T-helper 2 cell treated with Interferon-gamma antibody and Interleukin-4, amounts not matched to agents 5 μg/mL and 100 μg/mL, for 36 hours (primary cell): ENCODE measurements around the gene BANP.

ENCODE experiments used
- DNase-seq: peaks from one replicate; pipeline ENCODE4 v3.0.0; 2021; ENCODE audit warnings: low spot score
- H3K27ac Mint-ChIP-seq: one replicate; pipeline ENCODE4 v1.8.0; 2021; ENCODE audit warnings: mild to moderate bottlenecking, mixed read lengths
- H3K27me3 Mint-ChIP-seq: one replicate; pipeline ENCODE4 v1.8.0; 2021; ENCODE audit warnings: low read depth, mixed read lengths
- H3K36me3 Mint-ChIP-seq: one replicate; pipeline ENCODE4 v1.8.0; 2021; ENCODE audit warnings: low read depth, mixed read lengths
- H3K4me1 Mint-ChIP-seq: one replicate; pipeline ENCODE4 v1.8.0; 2021; ENCODE audit warnings: low read depth, mixed read lengths
- H3K4me3 Mint-ChIP-seq: one replicate; pipeline ENCODE4 v1.8.0; 2022; ENCODE audit warnings: mild to moderate bottlenecking, moderate library complexity, mixed read lengths
- H3K9me3 Mint-ChIP-seq: one replicate; pipeline ENCODE4 v1.8.0; 2021; ENCODE audit warnings: mixed read lengths

BANP gene

DNA sequence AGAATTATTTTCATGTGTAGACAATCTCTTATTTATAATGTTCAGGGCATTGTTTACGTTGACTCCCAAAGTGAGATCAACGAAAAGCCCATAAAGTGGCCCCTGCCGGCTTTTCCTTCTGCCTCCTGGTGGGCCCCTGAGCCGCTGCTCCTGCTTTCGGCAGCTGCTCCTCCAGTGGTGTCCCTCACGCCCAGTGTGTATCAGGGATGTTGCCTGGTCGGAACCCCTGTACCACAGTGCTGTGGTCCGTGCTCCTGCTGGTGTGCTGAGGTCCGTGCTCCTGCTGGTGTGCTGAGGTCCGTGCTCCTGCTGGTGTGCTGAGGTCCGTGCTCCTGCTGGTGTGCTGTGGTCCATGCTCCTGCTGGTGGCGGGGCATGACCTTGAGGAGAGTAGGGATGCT is 107.6 kb downstream of the BANP start:
- Mint-ChIP-seq H3K4me1 (no peaks in the 10 kb centered on the region), H3K9me3 (no peaks in the 10 kb centered on the region), H3K27ac (no peak overlapping the region), H3K27me3 (no peaks in the 10 kb centered on the region), H3K4me3 (no peak overlapping the region), H3K36me3 (peaks cover 4% of the 10 kb centered on the region)
- DNase-seq = no peak

DNA sequence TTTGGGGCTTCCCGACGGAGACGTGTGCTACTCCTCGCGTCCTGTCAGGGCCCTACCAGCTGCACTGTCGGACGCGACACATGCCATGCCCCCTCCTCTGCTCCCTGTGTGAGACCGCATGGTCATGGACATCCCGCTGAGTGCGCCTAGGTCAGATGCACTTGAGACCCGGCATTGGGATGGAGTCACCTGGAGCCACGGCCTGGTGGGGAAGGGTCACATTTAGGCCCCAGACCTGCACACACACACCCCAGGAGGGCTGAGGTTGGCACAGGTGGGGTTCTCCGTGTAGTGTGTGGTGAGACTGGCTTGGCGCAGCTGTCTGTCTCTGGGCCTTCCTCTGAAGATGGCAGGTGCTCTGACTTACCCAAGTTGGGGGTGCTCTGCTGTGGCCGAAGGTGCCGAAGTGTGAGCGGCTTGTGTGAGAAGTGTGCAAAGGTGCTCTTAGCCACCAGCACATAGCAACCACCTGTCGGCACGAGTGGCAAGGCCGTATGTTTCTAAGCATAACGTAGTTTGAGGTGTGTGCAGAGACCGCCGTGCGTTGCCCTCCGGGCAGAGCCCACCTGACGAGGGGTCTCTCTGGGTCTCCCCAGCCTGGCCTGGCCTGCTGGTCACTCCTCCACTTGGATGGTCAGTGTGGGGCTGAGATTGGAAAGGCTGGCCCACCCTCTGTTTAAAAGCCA is 108.6 kb downstream of the BANP start:
- Mint-ChIP-seq H3K9me3 (no peaks in the 10 kb centered on the region), H3K4me3 (no peak overlapping the region), H3K4me1 (no peaks in the 10 kb centered on the region), H3K36me3 (peaks cover 4% of the 10 kb centered on the region), H3K27ac (no peak overlapping the region), H3K27me3 (no peaks in the 10 kb centered on the region)
- no peak for DNase-seq

DNA sequence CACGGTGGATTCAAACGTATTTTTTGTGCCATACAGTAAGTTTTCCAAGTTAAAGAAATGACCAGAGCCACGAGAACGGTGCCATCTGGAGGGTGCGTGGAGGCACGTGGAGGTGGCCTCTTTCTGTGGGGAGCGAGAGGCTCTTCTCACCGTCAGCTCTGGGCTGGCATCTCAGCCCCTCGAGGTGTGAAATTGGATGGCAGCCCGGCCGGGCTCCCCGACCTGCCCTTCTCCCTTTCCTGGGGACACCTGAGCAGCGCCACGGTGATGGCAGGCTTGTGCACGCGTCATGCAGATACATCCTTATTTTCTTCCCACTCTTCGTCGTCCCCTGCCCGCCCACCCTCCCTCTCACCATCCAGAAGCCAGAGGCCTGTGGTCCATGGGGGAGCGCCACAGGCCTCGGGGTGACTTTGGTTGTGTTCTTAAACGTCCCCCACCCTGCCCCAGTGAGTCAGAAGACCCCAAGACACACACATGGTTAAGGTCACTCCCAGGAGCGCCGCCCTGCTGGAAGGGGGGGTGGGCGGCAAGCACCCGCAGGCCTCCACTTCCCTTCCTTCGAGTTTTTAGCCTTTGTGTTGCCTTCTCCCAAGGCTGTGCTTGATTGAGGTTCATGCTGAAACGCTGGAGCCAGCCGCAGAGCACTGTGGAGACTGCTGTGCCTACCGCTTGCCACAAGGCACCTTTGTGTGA is 109.4 kb downstream of the BANP start:
- Mint-ChIP-seq H3K4me1 (no peaks in the 10 kb centered on the region), H3K27ac (no peak overlapping the region), H3K4me3 (no peak overlapping the region), H3K9me3 (no peaks in the 10 kb centered on the region), H3K36me3 (peaks cover 4% of the 10 kb centered on the region), H3K27me3 (no peaks in the 10 kb centered on the region)
- no peak for DNase-seq

DNA sequence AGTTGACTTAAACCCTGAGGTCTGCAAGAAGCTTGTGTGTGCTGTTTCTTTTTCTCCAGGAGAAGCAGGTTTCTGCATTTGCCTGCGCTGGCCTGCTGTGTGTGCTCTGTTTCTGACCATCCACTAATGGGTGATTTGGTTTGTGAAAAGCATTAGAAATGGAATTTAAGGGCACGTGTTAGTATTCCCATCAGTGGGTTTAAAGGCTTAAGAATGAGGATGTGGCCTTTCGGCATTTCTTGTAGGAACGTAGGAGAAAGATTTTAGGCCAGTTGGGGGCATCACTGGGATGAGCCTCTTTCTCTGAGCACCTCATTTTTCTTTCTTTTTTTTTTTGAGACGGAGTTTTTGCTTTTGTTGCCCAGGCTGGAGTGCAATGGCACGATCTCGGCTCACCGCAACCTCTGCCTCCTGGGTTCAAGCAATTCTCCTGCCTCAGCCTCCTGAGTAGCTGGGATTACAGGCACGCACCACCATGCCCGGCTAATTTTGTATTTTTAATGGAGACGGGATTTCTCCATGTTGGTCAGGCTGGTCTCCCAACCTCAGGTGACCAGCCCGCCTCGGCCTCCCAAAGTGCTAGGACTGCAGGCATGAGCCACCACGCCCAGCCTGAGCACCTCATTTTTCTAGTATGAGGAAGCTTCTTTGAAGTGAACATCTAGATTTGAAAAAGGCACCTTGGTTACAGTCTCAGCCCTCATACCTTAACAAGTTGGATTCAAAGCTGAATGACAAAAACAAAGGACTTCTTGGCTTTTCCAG is 110.3 kb downstream of the BANP start:
- Mint-ChIP-seq H3K27ac (no peak overlapping the region), H3K9me3 (no peaks in the 10 kb centered on the region), H3K4me1 (no peaks in the 10 kb centered on the region), H3K36me3 (peaks cover 4% of the 10 kb centered on the region), H3K4me3 (no peak overlapping the region), H3K27me3 (no peaks in the 10 kb centered on the region)
- no peak for DNase-seq

DNA sequence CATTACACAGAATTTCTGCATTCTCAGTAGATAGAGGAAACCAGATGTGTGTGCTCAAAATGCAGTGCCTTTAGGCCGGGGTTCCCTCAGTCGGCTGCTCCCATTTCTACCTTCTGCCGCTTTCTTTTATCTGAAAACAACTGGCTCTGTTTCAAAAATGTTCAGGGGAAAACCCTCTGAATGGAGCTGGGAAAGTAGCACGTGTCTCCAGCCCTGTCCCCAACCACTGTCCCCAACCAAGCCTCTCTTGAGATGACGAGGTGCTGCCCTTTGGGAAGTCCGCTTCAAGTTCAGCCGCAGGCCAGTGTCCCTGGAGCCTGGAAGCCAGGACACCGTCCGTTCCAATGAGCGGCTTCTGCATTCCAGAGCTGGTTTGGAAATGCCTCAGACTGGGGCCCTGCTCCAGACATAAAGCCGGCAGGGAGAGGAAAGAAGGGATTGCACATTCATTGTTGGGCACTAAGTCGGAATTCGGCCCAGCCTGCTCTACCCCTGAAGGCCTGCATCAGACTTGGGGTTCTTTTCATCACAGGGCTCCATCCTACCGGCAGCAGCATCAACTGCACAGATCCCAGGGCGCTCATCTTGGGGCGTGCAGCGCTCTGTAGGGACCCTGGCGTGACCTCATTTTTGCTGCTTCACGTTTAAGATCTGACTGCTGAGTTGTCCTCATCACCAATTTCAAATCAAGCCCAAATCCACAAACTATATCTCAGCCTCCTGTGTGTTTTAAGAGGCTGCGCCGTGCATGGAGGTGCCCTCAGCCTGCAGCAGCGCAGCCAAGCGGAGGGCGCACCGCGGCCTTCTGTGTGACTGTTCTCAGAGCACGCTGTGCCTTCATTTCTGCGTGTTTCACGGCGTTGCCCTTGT is 111.3 kb downstream of the BANP start:
- Mint-ChIP-seq H3K27ac (no peak overlapping the region), H3K4me3 (no peak overlapping the region), H3K27me3 (no peaks in the 10 kb centered on the region), H3K9me3 (no peaks in the 10 kb centered on the region), H3K4me1 (no peaks in the 10 kb centered on the region), H3K36me3 (peaks cover 4% of the 10 kb centered on the region)
- DNase-seq = no peak

DNA sequence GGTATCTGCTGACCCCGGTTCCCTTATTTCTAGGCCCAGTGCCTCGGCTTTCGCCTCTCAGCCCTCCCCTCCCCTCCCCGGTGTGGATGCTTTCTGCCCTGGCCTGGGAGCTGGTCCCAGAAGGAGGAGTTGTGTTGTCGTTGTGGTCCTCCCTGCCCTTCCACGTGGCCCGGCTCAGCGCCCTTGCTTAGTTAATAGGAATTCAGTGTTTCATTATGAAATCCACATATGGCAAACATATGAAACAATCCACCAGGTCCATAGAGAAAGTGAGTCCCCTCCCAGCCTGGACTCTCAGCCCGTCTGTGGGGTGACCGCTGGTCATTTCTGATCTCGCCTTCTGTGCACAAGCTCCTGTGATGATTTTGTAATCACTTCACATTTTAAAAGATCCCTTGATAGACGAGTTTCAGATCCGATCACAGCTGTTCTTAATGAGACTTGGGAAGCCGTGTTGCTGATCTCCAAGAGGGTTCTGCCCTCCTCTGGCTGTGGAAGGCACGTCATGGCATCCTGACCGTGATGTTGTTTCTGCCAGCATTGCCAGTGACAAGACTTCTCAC is 112.1 kb downstream of the BANP start:
- H3K4me1 Mint-ChIP-seq = no peaks in the 10 kb centered on the region
- H3K9me3 Mint-ChIP-seq = no peaks in the 10 kb centered on the region
- no peaks in the 10 kb centered on the region for H3K27me3 Mint-ChIP-seq
- H3K4me3 Mint-ChIP-seq = no peak overlapping the region
- peaks cover 4% of the 10 kb centered on the region for H3K36me3 Mint-ChIP-seq
- no peak overlapping the region for H3K27ac Mint-ChIP-seq
- no peak for DNase-seq

DNA sequence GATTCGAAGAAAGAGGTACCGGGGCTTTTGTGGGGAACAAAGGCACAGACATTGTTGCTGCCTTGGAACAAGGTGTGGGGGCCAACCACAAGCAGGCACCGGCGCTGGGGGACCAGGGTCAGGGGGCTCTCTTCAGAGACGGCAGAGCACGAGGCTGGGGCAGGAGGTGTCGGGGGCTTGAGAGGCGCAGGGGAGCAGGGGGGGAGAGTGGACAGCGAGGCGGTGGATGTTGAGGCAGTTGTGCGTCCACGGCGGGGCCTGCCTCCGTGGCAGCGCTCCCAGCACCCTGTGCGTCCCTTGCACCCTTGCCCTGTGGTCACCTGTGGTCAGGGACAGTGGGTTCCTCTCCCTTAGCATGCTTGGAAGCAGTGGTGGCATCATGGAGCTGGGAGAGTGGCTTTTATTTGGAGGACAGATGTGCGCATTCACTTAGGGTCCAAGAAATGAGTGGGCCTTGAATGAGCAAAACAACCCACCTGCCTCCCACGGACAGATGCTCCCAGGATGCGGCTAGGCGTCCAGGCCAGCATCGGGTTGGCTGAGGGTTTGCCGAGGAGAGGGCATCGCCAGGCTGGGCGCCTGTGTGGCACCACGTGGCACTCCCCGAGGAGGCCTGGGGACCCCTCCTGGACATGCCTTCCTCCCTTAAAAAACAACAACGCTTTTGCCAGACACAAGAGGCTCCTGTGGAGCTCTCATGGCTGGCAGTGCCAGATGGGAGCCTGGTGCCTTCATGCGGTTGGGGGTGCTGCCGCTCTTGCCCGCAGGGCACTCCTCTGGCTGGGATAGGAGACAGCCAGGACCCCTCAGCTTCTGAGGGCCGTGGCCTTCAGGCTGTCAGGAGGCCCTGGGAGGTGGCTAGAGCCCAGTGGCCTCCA is 113.0 kb downstream of the BANP start:
- no peak for DNase-seq
- Mint-ChIP-seq H3K36me3 (peaks cover 4% of the 10 kb centered on the region), H3K4me1 (no peaks in the 10 kb centered on the region), H3K4me3 (no peak overlapping the region), H3K9me3 (no peaks in the 10 kb centered on the region), H3K27ac (no peak overlapping the region), H3K27me3 (no peaks in the 10 kb centered on the region)

DNA sequence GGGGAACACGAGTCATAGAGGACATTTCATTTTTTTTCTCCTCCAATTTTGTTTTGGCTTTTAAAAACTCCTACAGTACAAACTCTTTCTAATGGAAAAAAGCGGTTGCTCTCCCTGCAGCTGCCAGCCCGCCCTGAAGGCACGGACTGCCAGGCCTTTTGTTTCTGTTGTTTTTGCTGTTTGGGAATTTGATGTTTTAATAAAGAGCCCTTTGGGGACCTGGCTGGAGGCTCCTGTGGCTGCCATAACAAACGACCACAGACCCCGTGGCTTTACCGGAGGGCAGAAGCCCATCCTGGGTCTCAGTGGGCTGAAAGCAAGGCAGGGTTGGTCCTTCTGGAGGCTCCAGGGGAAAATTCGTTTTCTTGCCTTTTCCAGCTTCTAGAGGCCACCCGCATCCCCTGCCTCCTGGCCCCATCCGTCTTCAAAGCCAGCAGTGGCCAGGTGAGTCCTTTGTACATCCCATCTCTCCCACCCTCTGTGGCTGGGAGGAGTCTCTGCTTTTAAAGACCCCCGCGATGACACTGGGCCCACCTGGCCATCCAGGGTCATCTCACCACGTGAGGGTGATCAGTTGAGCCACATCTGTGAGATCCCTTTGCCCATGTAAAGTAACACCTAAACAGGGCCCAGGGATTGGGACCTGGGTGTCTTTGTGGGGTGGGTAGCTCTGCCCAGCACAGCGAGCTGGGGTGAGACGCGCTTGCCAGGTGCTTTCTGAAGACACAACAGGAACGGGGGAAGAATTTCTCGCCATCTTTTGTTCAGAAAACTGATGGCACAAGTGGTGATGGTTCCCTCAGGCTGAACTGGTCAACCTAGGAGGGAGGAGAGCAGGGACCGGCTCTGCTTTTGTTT is 113.9 kb downstream of the BANP start:
- no peak overlapping the region for H3K4me3 Mint-ChIP-seq
- no peak for DNase-seq
- no peaks in the 10 kb centered on the region for H3K27me3 Mint-ChIP-seq
- H3K27ac Mint-ChIP-seq = no peak overlapping the region
- H3K4me1 Mint-ChIP-seq = no peaks in the 10 kb centered on the region
- peaks cover 11% of the 10 kb centered on the region for H3K36me3 Mint-ChIP-seq
- H3K9me3 Mint-ChIP-seq = no peaks in the 10 kb centered on the region

DNA sequence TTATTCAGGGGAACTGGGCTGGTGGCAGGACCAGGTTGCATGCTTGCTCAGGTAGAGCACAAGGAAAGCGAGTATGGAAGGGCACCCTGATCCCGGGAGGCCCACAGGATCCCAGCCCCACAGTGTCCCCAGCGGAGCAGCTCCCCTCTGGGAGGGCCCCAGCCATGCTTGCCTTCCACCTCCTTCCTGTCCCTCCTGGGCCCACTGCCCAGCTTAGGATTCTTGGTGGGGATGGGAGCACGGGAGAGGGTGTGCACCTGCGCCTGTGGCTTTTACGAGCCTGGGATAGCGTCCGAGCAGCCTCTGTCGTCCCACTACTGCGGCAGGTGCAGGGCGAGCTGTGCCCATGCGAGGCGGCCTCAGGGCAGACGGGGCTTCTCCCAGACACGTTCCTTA is 114.5 kb downstream of the BANP start:
- Mint-ChIP-seq H3K27me3 (no peaks in the 10 kb centered on the region), H3K36me3 (peaks cover 7% of the 10 kb centered on the region), H3K27ac (no peak overlapping the region), H3K4me3 (no peak overlapping the region), H3K4me1 (no peaks in the 10 kb centered on the region), H3K9me3 (no peaks in the 10 kb centered on the region)
- no peak for DNase-seq

DNA sequence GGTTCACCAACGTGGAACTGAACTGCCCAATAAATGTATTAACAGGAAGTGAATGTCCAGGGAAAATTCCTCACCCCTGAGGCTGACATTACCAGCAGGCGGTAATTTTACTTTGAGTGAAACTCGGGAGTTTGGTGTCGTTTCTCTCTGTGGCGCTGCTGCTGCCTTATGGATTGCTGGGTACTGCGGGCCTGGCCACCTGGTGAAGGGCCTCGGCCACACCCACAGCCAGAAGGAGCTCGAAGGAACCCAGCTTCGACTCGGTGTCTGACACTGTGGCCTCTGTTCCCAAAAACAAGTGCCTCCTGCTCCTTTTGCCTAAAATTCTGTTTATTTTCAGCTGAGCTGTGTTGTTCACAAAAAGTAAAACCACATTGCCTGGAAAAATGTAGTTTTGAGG is 115.0 kb downstream of the BANP start:
- Mint-ChIP-seq H3K36me3 (peaks cover 7% of the 10 kb centered on the region), H3K4me3 (no peak overlapping the region), H3K27ac (no peak overlapping the region), H3K9me3 (no peaks in the 10 kb centered on the region), H3K4me1 (no peaks in the 10 kb centered on the region), H3K27me3 (no peaks in the 10 kb centered on the region)
- DNase-seq = no peak

DNA sequence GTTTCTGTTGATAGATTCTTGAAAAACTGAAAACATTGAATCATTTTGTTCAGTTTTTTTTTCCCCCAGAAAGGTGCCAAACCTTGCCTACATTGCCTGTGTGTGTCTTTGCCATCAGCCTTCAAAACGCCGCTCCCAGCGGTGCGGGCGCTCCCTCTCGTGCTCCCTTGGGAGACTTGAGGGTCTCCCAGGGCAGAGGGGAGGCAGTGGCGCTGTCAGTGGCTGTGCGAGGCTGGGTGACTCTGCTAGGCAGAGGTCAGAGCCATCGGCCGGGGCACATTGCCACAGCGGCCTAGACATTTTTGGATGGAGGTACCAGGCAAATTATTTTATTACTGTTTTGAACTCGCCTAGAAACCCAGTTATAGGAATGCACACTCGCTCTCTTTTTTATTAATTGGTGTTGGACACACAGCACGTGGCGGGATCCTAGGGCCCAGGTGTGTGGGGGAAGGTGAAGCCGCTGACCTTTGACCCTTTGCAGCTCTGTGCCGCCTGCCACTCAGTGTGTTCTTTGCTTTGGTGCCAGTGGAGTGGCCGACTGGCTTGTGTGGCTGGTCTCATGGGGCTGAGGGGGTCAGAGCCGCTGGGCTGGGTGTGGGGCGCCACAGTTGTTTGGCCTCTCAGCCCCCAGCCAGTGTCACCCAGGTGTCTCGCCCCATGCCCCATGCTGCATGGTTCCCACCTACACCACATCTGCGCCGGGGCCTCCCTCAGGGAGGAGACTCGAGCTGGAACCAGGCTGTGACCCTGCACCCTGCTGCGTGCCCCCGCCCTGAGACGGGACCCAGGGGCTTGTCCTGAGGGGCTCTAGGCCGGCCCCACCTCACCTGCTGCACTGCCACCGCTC is 115.7 kb downstream of the BANP start:
- no peaks in the 10 kb centered on the region for H3K9me3 Mint-ChIP-seq
- H3K4me3 Mint-ChIP-seq = no peak overlapping the region
- H3K27ac Mint-ChIP-seq = no peak overlapping the region
- peaks cover 7% of the 10 kb centered on the region for H3K36me3 Mint-ChIP-seq
- H3K27me3 Mint-ChIP-seq = no peaks in the 10 kb centered on the region
- no peak for DNase-seq
- no peaks in the 10 kb centered on the region for H3K4me1 Mint-ChIP-seq
